Lower lobe of right lung (tissue), 2 donors: Measurements from ENCODE around the gene PHACTR2. TPM values are rescaled to one million over a fixed set of nuclear protein-coding genes. Genes with fewer than 3 reads are reported as not detected.
"Not testable (repeated sequence)": the region's sequence is repeated elsewhere in the genome, so short reads cannot be mapped to it uniquely, and the experiment has no call there.

Experiments
- ATAC-seq, 2 donors: fragments of 200-7000 bp; cut with Tn5 transposase; one replicate each; pipeline ENCODE4 v1.9.1; 2020 to 2022; ENCODE audit warnings: mild to moderate bottlenecking in 2 of 2, moderate library complexity in 2 of 2
- DNase-seq: peaks from one replicate; pipeline ENCODE4 v3.0.0-alpha.2; 2020
- H3K27ac ChIP-seq: fragments of 200-600 bp; one replicate; pipeline ENCODE4 v1.8.0; 2022
- H3K27me3 ChIP-seq: fragments of 200-600 bp; one replicate; pipeline ENCODE4 v1.8.0; 2022; ENCODE audit warnings: low read depth
- H3K36me3 ChIP-seq: fragments of 200-600 bp; one replicate; pipeline ENCODE4 v1.8.0; 2022; ENCODE audit warnings: mild to moderate bottlenecking
- H3K4me1 ChIP-seq: fragments of 200-600 bp; one replicate; pipeline ENCODE4 v1.8.0; 2022
- H3K4me3 ChIP-seq: fragments of 200-600 bp; one replicate; pipeline ENCODE4 v1.8.0; 2022; ENCODE audit warnings: mild to moderate bottlenecking
- H3K9me3 ChIP-seq: fragments of 200-600 bp; one replicate; pipeline ENCODE4 v1.8.0; 2022
- intact Hi-C: fragments of 100-400 bp; cut with DNase I; formaldehyde crosslinking; loops from one replicate; pipeline ENCODE4 v1.11.0; 2022
- total RNA-seq: library from RNA; stranded (reverse); fragmentation: NEBNext Ultra II Directional; extraction: Animal tissue kit (Norgen Biotek cat#: 25700); gene quantifications from one replicate; pipeline ENCODE4 v1.2.1, GENCODE V29; 2021
- TF ChIP-seq, protein P1 (sequence below): fragments of 200-600 bp; IDR thresholded peaks from one replicate; pipeline ENCODE4 v1.8.0; 2022; ENCODE audit warnings: antibody characterized with exemption, mild to moderate bottlenecking
- donor health status: DM: no; HTN: yes; CAD: no; lungs with severe emphysema.

The PHACTR2 gene
- total RNA-seq, 1 donor from 2014 or later, result 115 TPM

DNA sequence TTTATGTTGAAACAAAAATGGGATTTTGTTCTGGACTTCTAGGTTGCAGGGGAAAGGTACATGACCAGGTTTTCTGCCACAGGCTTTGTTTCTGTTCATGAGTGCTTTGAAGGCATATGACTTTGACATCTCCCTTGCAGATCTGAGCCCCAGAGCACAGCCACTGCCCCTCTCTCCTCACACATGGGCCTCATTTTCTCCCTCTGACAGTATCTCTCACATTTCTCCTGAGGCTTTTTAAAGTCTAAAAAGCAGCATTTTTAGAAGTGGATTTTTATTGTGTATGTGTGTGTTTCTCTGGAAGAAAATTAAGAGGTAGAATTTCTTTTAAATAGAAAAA is 115.5 kb downstream of the PHACTR2 start:
- no peak overlapping the region for H3K4me3 ChIP-seq
- H3K9me3 ChIP-seq, result peaks cover 5% of the 10 kb centered on the region
- H3K27me3 ChIP-seq, result no peaks in the 10 kb centered on the region
- H3K36me3 ChIP-seq, result peaks cover 43% of the 10 kb centered on the region
- H3K27ac ChIP-seq, result no peak overlapping the region
- TF ChIP-seq, protein P1, sequence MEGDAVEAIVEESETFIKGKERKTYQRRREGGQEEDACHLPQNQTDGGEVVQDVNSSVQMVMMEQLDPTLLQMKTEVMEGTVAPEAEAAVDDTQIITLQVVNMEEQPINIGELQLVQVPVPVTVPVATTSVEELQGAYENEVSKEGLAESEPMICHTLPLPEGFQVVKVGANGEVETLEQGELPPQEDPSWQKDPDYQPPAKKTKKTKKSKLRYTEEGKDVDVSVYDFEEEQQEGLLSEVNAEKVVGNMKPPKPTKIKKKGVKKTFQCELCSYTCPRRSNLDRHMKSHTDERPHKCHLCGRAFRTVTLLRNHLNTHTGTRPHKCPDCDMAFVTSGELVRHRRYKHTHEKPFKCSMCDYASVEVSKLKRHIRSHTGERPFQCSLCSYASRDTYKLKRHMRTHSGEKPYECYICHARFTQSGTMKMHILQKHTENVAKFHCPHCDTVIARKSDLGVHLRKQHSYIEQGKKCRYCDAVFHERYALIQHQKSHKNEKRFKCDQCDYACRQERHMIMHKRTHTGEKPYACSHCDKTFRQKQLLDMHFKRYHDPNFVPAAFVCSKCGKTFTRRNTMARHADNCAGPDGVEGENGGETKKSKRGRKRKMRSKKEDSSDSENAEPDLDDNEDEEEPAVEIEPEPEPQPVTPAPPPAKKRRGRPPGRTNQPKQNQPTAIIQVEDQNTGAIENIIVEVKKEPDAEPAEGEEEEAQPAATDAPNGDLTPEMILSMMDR, result no peak
- ATAC-seq, result no peak
- no peak for DNase-seq
- intact Hi-C loops, result no loop called here
- no peaks in the 10 kb centered on the region for H3K4me1 ChIP-seq

DNA sequence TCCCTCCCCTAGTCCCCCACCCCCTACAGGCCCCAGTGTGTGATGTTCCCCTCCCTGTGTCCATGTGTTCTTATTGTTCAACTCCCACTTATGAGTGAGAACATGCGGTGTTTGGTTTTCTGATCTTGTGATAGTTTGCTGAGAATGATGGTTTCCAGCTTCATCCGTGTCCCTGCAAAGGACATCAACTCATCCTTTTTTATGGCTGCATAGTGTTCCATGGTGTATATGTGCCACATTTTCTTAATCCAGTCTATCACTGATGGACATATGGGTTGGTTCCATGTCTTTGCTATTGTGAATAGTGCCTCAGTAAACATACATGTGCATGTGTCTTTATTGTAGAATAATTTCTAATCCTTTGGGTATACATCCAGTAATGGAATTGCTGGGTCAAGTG is 118.8 kb downstream of the PHACTR2 start:
- H3K9me3 ChIP-seq, result peaks cover 18% of the 10 kb centered on the region
- H3K4me3 ChIP-seq, ATAC-seq, H3K4me1 ChIP-seq, intact Hi-C loops, H3K27ac ChIP-seq, H3K27me3 ChIP-seq, DNase-seq: not testable (repeated sequence)
- peaks cover 19% of the 10 kb centered on the region for H3K36me3 ChIP-seq

DNA sequence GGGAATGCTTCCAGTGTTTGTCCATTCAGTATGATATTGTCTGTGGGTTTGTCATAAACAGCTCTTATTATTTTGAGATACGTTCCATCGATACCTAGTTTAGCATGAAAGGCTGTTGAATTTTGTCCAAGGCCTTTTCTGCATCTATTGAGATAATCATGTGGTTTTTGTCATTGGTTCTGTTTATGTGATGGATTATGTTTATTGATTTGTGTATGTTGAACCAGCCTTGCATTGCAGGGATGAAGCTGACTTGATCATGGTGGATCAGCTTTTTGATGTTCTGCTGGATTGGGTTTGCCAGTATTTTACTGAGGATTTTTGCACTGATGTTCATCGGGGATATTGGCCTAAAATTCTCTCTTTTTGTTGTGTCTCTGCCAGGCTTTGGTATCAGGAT is 120.7 kb downstream of the PHACTR2 start:
- H3K4me1 ChIP-seq, H3K27ac ChIP-seq, intact Hi-C loops, ATAC-seq, H3K4me3 ChIP-seq, H3K27me3 ChIP-seq, DNase-seq: not testable (repeated sequence)
- H3K9me3 ChIP-seq, result peaks cover 13% of the 10 kb centered on the region
- peaks cover 14% of the 10 kb centered on the region for H3K36me3 ChIP-seq

DNA sequence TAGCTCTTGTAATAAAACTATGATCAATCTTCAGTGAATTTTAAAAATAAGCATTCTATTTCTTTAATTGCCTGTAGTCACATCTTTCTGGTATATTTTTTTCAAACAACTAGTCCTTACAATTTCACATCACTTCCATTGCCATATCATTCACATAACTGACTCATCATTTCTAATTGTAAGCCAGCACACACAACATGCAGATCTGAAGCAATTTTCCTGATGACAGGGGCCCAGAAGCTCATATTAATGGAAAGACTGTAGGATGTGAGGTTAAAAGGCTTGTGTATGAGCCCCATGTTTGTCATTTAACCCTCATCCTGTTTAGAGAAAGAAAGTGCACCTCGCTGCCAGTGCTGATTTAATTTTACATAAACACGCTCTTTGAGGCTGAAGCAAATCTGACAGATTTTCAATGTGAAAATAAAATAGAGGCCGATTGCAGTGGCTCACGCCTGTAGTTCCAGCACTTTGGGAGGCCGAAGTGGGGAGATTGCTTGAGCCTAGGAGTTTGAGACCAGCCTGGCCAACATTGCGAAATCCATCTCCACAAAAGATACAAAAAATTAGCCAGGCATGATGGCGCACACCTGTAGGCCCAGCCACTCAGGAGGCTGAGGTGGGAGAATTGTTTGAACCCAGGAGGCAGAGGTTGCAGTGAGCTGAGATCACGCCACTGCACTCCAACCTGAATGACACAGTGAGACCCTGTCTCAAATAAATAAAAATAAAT is 125.2 kb downstream of the PHACTR2 start:
- TF ChIP-seq, protein P1, result no peak
- Histone ChIP-seq H3K27ac (no peak overlapping the region), H3K36me3 (peaks cover 23% of the 10 kb centered on the region), H3K9me3 (peaks cover 13% of the 10 kb centered on the region), H3K4me1 (no peaks in the 10 kb centered on the region), H3K27me3 (no peaks in the 10 kb centered on the region), H3K4me3 (no peak overlapping the region)
- ATAC-seq (no peak), DNase-seq (no peak)
- intact Hi-C loops, result no loop called here

DNA sequence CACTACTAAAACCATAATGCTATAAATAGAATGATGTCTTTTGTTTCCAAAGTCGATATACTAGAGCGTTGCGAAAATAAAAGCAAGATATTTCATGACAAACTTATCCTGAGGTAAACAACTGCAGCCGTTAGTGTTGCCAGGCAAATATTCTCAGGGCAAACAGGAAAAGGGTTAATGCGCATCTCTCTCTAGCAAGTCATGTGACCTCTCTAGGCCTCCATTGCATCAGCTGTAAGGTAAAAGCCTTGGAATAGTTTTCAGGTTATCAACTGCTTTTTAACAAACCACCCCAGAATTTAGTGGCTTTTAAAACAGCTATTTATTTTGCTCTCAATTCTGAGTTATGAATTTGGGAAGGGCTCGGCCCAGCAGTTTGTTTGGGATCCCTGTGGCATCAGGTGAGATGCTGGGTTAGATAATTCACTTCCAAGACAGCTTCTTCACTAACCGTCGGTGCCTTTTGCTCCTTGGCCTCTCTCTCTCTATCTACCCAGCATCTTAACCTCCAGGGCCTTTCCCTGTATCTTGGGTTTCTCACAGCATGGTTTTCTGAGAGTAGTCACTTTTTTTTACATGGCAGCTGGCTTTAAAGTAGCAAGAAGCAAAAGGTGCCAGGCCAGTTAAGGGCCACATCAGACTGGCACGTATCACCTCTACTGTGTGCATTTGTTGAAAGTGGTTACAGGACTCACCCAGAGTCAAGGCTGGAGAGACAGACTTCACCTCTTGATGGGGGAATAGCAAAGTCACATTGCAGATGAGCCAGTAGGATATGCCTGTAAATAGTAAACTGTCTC is 126.2 kb downstream of the PHACTR2 start:
- Histone ChIP-seq H3K4me3 (no peak overlapping the region), H3K36me3 (peaks cover 33% of the 10 kb centered on the region), H3K27me3 (no peaks in the 10 kb centered on the region), H3K9me3 (peaks cover 10% of the 10 kb centered on the region), H3K27ac (no peak overlapping the region), H3K4me1 (no peaks in the 10 kb centered on the region)
- DNase-seq, result no peak
- intact Hi-C loops, result no loop called here
- ATAC-seq, result no peak
- TF ChIP-seq, protein P1, result no peak

DNA sequence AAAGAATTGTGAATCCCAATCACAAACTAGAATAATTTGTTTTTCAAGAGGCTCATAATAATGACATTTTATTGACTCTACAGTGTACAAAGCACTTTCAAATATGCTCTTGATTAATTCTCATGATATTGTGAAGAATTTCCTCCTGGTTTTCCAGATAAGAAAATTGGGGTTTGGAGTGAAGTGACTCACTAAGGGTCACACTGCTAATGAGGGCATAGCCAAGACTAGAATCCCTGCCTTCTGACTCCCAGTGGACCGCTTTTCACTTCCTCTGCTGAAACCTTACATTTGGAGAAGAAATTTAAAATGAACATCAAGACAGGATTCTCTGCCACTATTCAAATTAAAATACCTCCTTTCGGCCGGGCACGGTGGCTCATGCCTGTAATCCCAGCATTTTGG is 127.1 kb downstream of the PHACTR2 start:
- H3K36me3 ChIP-seq, result peaks cover 33% of the 10 kb centered on the region
- peaks cover 5% of the 10 kb centered on the region for H3K9me3 ChIP-seq
- DNase-seq (no peak), ATAC-seq (no peak)
- no peak overlapping the region for H3K4me3 ChIP-seq
- H3K4me1 ChIP-seq, result no peaks in the 10 kb centered on the region
- H3K27me3 ChIP-seq, result no peaks in the 10 kb centered on the region
- H3K27ac ChIP-seq, result no peak overlapping the region
- TF ChIP-seq, protein P1, result no peak
- intact Hi-C loops, result no loop called here
